Measurements from ENCODE around the gene ALDH7A1. TPM values are rescaled to one million over a fixed set of nuclear protein-coding genes. Genes with fewer than 3 reads are reported as not detected.

Gene ALDH7A1
- total RNA-seq, 2 donors from 2014 or later = 49.2 to 75.7 TPM

GRCh38 chr5:126499853-126500342 lies 95.1 kb downstream of the ALDH7A1 start:
- intact Hi-C loops (cut with DNase I) = no loop called here
- DNase-seq = peak; percentile 26

DNA sequence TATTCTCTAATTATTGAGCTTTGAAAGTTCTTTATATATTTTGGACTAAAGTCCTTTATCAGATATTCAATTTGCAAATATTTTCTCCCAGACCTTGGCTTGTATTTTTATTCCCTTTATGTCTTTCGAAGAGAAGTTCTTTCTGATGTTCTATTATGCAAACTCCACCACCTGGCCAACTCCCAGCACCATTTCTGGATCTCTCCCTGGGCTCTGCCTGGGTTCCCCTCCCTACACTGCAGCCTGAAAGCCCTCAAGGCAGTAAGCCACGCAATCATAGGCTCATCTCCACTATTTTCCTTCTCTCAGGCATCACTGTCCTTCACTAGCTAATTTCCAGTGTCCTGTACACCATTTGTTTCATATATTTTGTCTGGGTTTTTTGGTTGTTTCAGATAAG lies 95.7 kb downstream of the ALDH7A1 start:
- TF ChIP-seq, protein P1, sequence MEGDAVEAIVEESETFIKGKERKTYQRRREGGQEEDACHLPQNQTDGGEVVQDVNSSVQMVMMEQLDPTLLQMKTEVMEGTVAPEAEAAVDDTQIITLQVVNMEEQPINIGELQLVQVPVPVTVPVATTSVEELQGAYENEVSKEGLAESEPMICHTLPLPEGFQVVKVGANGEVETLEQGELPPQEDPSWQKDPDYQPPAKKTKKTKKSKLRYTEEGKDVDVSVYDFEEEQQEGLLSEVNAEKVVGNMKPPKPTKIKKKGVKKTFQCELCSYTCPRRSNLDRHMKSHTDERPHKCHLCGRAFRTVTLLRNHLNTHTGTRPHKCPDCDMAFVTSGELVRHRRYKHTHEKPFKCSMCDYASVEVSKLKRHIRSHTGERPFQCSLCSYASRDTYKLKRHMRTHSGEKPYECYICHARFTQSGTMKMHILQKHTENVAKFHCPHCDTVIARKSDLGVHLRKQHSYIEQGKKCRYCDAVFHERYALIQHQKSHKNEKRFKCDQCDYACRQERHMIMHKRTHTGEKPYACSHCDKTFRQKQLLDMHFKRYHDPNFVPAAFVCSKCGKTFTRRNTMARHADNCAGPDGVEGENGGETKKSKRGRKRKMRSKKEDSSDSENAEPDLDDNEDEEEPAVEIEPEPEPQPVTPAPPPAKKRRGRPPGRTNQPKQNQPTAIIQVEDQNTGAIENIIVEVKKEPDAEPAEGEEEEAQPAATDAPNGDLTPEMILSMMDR (IDR thresholded peaks at IDR 0.05) = no peak
- intact Hi-C loops (cut with DNase I) = no loop called here

More at GRCh38 chr5:126499853-126500342, 95.1 kb downstream of the ALDH7A1 start:
- Histone ChIP-seq H3K27me3 (no peaks in the 10 kb centered on the region), H3K9me3 (no peaks in the 10 kb centered on the region), H3K4me3 (no peak overlapping the region), H3K36me3 (no peaks in the 10 kb centered on the region), H3K4me1 (no peaks in the 10 kb centered on the region), H3K9ac (ENCODE audit: low read depth in 2 of 2, low read length in 2 of 2) (no peak overlapping the region), H3K27ac (no peak overlapping the region)
- TF ChIP-seq, protein P1 (IDR thresholded peaks at IDR 0.05) = peak; percentile 35

GRCh38 chr5:126497506-126497905 lies 97.5 kb downstream of the ALDH7A1 start:
- H3K9me3 ChIP-seq = no peaks in the 10 kb centered on the region
- no peak for DNase-seq
- H3K27me3 ChIP-seq = no peaks in the 10 kb centered on the region
- TF ChIP-seq, protein P1 (IDR thresholded peaks at IDR 0.05) = no peak
- no peak overlapping the region for H3K4me3 ChIP-seq
- intact Hi-C loops (cut with DNase I) = no loop called here
- H3K36me3 ChIP-seq = no peaks in the 10 kb centered on the region
- H3K9ac ChIP-seq (ENCODE audit: low read depth in 2 of 2, low read length in 2 of 2) = no peak overlapping the region
- no peak overlapping the region for H3K27ac ChIP-seq
- H3K4me1 ChIP-seq = no peaks in the 10 kb centered on the region

More for the DNA sequence above, 95.7 kb downstream of the ALDH7A1 start:
- no peak for DNase-seq
- Histone ChIP-seq H3K9me3 (no peaks in the 10 kb centered on the region), H3K27ac (no peak overlapping the region), H3K27me3 (no peaks in the 10 kb centered on the region), H3K4me1 (no peaks in the 10 kb centered on the region), H3K4me3 (no peak overlapping the region), H3K36me3 (no peaks in the 10 kb centered on the region), H3K9ac (ENCODE audit: low read depth in 2 of 2, low read length in 2 of 2) (no peak overlapping the region)

- TF ChIP-seq, protein P1 (IDR thresholded peaks at IDR 0.05) = no peak
- intact Hi-C loops (cut with DNase I) = no loop called here
- H3K36me3 ChIP-seq = peaks cover 7% of the 10 kb centered on the region
These were observed 100.6 kb downstream of the ALDH7A1 start for GRCh38 chr5:126494393-126494792.

DNA sequence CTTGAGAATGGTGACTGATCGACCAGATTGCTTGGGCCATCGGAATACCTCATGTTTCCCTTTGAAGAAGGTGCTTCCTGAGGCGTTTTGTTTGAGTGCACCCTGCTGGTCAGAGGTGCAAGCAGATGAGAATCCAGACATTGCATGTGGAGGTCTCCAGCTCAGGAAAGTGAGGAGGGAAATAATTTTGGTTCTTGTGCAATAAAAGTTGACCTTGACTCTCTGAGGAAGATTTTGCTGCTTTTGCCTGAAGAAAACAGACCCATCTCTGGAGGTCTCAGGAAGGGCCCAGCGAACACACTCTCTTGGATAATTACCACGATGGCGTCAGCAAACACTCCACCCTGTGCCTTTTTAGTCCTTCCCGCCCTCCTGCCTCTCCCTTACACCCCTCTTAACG lies 102.1 kb downstream of the ALDH7A1 start:
- H3K9ac ChIP-seq (ENCODE audit: low read depth in 2 of 2, low read length in 2 of 2) = no peak overlapping the region
- DNase-seq = no peak
- TF ChIP-seq, protein P1 (IDR thresholded peaks at IDR 0.05) = no peak
- no peak overlapping the region for H3K27ac ChIP-seq
- intact Hi-C loops (cut with DNase I) = no loop called here
- H3K36me3 ChIP-seq = peaks cover 7% of the 10 kb centered on the region
- no peaks in the 10 kb centered on the region for H3K27me3 ChIP-seq
- H3K4me1 ChIP-seq = no peaks in the 10 kb centered on the region
- H3K4me3 ChIP-seq = no peak overlapping the region
- no peaks in the 10 kb centered on the region for H3K9me3 ChIP-seq

More at GRCh38 chr5:126494393-126494792, 100.6 kb downstream of the ALDH7A1 start:
- no peak for DNase-seq
- Histone ChIP-seq H3K27ac (no peak overlapping the region), H3K27me3 (no peaks in the 10 kb centered on the region), H3K9ac (ENCODE audit: low read depth in 2 of 2, low read length in 2 of 2) (no peak overlapping the region), H3K4me1 (no peaks in the 10 kb centered on the region), H3K4me3 (no peak overlapping the region), H3K9me3 (no peaks in the 10 kb centered on the region)

Data from colonic mucosa (tissue), 4 donors.